K562 (cell line): Measurements from ENCODE around the gene TFF2.

Source experiments
- C11orf30 ChIP-seq: fragments of 450-650 bp; IDR thresholded peaks from 2 replicates; pipeline ENCODE4 v1.6.1; 2016; ENCODE audit warnings: low read depth, mild to moderate bottlenecking
- CTCF ChIP-seq, 3 experiments: IDR thresholded peaks in 2 of 3; conservative IDR thresholded peaks in 1 of 3; 2 replicates each; pipeline ENCODE4 v1.5.1; 2011 to 2012; ENCODE audit warnings: low read length in 3 of 3, mild to moderate bottlenecking in 3 of 3, control low read depth in 2 of 3, improper control_type of control experiment in 1 of 3, inconsistent platforms in 1 of 3, low read depth in 1 of 3, mixed read lengths in 1 of 3, moderate library complexity in 1 of 3; ENCODE audit not compliant: insufficient read depth in 2 of 3
- NCOA2 ChIP-seq, 2 experiments: fragments of 450-650 bp; IDR thresholded peaks; 2 replicates each; pipeline ENCODE4 v1.6.1; 2018; ENCODE audit warnings: mild to moderate bottlenecking in 2 of 2, moderate library complexity in 1 of 2; ENCODE audit not compliant: partially characterized antibody in 2 of 2
- NR3C1 ChIP-seq: sonication (generic); formaldehyde crosslinking; IDR thresholded peaks from 2 replicates; pipeline ENCODE4 v1.8.1; 2022; ENCODE audit warnings: missing genetic modification reagents
- POLR2A ChIP-seq: fragments of 450-650 bp; conservative IDR thresholded peaks from 2 replicates; pipeline ENCODE4 v1.6.1; 2016
- SP1 ChIP-seq: sonication (generic); formaldehyde crosslinking; IDR thresholded peaks from 2 replicates; pipeline ENCODE4 v1.8.1; 2022; ENCODE audit warnings: mild to moderate bottlenecking, missing genetic modification reagents
- SREBF2 ChIP-seq: sonication (generic); formaldehyde crosslinking; IDR thresholded peaks from 2 replicates; pipeline ENCODE4 v1.4.0; 2020; ENCODE audit warnings: mild to moderate bottlenecking, missing genetic modification reagents
- TRIM28 ChIP-seq: fragments of 450-650 bp; IDR thresholded peaks from 2 replicates; pipeline ENCODE4 v1.6.1; 2017
- ZNF140 ChIP-seq: fragments of 250-450 bp; sonication (Bioruptor Pico); IDR thresholded peaks from 2 replicates; pipeline ENCODE4 v1.8.0; 2021; ENCODE audit warnings: moderate library complexity, mild to moderate bottlenecking, inconsistent platforms

DNA sequence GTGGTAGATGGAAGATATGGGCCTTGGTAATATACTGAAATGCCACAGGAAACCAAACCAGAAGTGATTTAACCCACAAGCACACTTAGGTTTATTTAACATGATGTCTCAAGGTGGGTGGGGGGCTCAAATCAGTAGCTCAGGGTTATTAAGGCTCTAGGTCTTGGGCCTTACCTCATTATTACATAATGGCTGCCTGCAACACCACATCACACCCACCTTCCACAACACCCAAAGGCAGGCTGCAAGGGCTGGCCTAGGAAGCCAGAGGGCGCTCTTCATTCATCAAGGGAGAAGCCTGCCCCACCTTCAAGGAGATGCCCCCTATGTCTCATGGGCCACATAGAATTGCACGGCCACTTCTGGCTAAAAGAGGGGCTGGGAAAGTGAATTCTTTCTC, 9.5 kb upstream of the TFF2 start:
- TF ChIP-seq C11orf30 (no peak), NCOA2 (IDR thresholded peaks at IDR 0.05; ENCODE audit: partially characterized antibody in 2 of 2) (no peak), SP1 (CRISPR knock-in tag) (no peak), NR3C1 (CRISPR knock-in tag) (no peak), SREBF2 (CRISPR knock-in tag) (no peak), POLR2A (no peak), CTCF (IDR thresholded peaks at IDR 0.05 in 2 of 3, conservative IDR thresholded peaks at IDR 0.05 in 1 of 3; ENCODE audit: insufficient read depth in 2 of 3, low read depth in 1 of 3, low read length in 3 of 3) (peak; percentile 61 to 77 (median 63); a peak in 5 of 6 replicates), TRIM28 (peak; percentile 60; the same call in 1 of the 2 replicates), ZNF140 (CRISPR knock-in tag) (no peak)
